ENCODE measurements around the gene PHYH. TPM values are rescaled to one million over a fixed set of nuclear protein-coding genes. Genes with fewer than 3 reads are reported as not detected.

PHYH gene
- total and polyA plus RNA-seq, 4 donors, result 45.4 to 139 (median 86.8) TPM

DNA sequence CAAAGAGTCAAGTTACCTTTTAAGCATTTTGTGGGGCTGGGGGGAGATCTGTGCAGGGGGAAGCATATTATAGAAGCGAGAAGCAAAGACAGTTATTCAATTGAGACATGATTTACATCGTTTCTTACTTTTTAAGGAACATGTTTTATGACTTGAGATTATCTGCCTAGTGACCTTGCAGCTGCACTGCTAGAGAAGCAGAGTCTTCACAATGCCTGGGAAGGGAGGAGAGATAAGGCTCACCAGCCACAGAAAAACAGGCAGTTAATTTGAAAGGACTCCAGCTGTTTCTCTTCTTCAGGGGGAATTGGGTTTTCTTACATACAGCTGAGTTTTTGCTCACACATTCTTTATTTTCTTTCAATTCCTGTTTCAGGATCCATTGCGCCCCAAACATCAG is 31.0 kb downstream of the PHYH start:
- Histone ChIP-seq H3K36me3 (ENCODE audit: control insufficient read depth in 4 of 4, insufficient read depth in 3 of 4, low read depth in 1 of 4, low read length in 3 of 4) (no peaks in the 10 kb centered on the region), H3K4me1 (ENCODE audit: control insufficient read depth in 4 of 4, insufficient read depth in 4 of 4, low read length in 3 of 4) (peaks cover 1 to 26% (median 16%) of the 10 kb centered on the region in 4 donors), H3K27me3 (ENCODE audit: control insufficient read depth in 4 of 4, insufficient read depth in 4 of 4, low read length in 3 of 4) (no peaks in the 10 kb centered on the region), H3K27ac (ENCODE audit: low read depth in 1 of 2, low read length in 2 of 2) (no peak overlapping the region), H3K4me3 (ENCODE audit: low read depth in 1 of 3, low read length in 3 of 3) (no peak overlapping the region), H3K9me3 (ENCODE audit: control insufficient read depth in 4 of 4, low read length in 3 of 4) (no peaks in the 10 kb centered on the region), H3K9ac (ENCODE audit: low read depth in 1 of 2, low read length in 2 of 2) (no peak overlapping the region)
- TF ChIP-seq RAD21 (IDR thresholded peaks at IDR 0.05) (no peak), GABPA (IDR thresholded peaks at IDR 0.05 in 1 of 2, conservative IDR thresholded peaks at IDR 0.05 in 1 of 2) (no peak), MAX (IDR thresholded peaks at IDR 0.05) (no peak), HNF4A (conservative IDR thresholded peaks at IDR 0.05) (no peak), TAF1 (conservative IDR thresholded peaks at IDR 0.05) (no peak), JUND (IDR thresholded peaks at IDR 0.05) (no peak), FOXA2 (IDR thresholded peaks at IDR 0.05) (no peak), RXRA (IDR thresholded peaks at IDR 0.05) (no peak), SP1 (IDR thresholded peaks at IDR 0.05) (no peak), EGR1 (IDR thresholded peaks at IDR 0.05; ENCODE audit: low read depth in 2 of 2) (no peak), HNF4G (IDR thresholded peaks at IDR 0.05) (no peak), YY1 (IDR thresholded peaks at IDR 0.05) (no peak), ZBTB33 (IDR thresholded peaks at IDR 0.05) (no peak), FOXA1 (IDR thresholded peaks at IDR 0.05) (no peak), NR2F2 (IDR thresholded peaks at IDR 0.05) (no peak), CTCF (IDR thresholded peaks at IDR 0.05; ENCODE audit: low read depth, low read length, missing input control) (no peak)
- TF ChIP-seq, protein P1, sequence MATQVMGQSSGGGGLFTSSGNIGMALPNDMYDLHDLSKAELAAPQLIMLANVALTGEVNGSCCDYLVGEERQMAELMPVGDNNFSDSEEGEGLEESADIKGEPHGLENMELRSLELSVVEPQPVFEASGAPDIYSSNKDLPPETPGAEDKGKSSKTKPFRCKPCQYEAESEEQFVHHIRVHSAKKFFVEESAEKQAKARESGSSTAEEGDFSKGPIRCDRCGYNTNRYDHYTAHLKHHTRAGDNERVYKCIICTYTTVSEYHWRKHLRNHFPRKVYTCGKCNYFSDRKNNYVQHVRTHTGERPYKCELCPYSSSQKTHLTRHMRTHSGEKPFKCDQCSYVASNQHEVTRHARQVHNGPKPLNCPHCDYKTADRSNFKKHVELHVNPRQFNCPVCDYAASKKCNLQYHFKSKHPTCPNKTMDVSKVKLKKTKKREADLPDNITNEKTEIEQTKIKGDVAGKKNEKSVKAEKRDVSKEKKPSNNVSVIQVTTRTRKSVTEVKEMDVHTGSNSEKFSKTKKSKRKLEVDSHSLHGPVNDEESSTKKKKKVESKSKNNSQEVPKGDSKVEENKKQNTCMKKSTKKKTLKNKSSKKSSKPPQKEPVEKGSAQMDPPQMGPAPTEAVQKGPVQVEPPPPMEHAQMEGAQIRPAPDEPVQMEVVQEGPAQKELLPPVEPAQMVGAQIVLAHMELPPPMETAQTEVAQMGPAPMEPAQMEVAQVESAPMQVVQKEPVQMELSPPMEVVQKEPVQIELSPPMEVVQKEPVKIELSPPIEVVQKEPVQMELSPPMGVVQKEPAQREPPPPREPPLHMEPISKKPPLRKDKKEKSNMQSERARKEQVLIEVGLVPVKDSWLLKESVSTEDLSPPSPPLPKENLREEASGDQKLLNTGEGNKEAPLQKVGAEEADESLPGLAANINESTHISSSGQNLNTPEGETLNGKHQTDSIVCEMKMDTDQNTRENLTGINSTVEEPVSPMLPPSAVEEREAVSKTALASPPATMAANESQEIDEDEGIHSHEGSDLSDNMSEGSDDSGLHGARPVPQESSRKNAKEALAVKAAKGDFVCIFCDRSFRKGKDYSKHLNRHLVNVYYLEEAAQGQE (IDR thresholded peaks at IDR 0.05), result no peak
- TF ChIP-seq, protein P2, sequence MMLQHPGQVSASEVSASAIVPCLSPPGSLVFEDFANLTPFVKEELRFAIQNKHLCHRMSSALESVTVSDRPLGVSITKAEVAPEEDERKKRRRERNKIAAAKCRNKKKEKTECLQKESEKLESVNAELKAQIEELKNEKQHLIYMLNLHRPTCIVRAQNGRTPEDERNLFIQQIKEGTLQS (IDR thresholded peaks at IDR 0.05), result no peak
- no peak for DNase-seq (ENCODE audit: low spot score)
- WGBS, result 41% methylated on average over 3 of the region's 3 CpGs

All from liver (tissue), 9 donors.